AG20443 (cell line): ENCODE results near the gene SPOUT1.
A peak's percentile ranks its signal among the peaks of the same experiment; 100 is the strongest.

Experiments used
- DNase-seq: peaks from one replicate; pipeline ENCODE4 v3.0.0; 2012; ENCODE audit warnings: low spot score, mixed read lengths

Gene SPOUT1

GRCh38 chr9:128771745-128772519 lies 57.7 kb downstream of the SPOUT1 start, which contains the start of gene ZER1:
Gene ZER1 (minus strand): TSS chr9:128771927. CDS start chr9:128755565, 16,362 bp downstream.
- DNase-seq = peak; percentile 99

- DNase-seq = no peak
Observed at GRCh38 chr9:128771094-128771721, 58.4 kb downstream of the SPOUT1 start.

GRCh38 chr9:128770286-128771030 lies 59.1 kb downstream of the SPOUT1 start:
- DNase-seq = no peak
